CD4-positive, alpha-beta T cell treated with Interleukin-4 for 1 hour (primary cell): ENCODE measurements around the gene RNF13.
"Not testable (repeated sequence)": the region's sequence is repeated elsewhere in the genome, so short reads cannot be mapped to it uniquely, and the experiment has no call there.

Source experiments
- DNase-seq, 2 donors: peaks; one replicate each; pipeline ENCODE4 v3.0.0-alpha.2; 2020 to 2022

The RNF13 gene

GRCh38 chr3:149801639-149802038 lies 11.4 kb upstream of the RNF13 start:
- no peak for DNase-seq

GRCh38 chr3:149806171-149806778 lies 6.7 kb upstream of the RNF13 start:
- no peak for DNase-seq

GRCh38 chr3:149808209-149808829 lies 4.7 kb upstream of the RNF13 start:
- peak; percentile 60 to 64 for DNase-seq

- DNase-seq, result no peak
Measured at GRCh38 chr3:149809699-149810098, 3.3 kb upstream of the RNF13 start.

GRCh38 chr3:149810846-149811245 lies 2.2 kb upstream of the RNF13 start:
- DNase-seq, result no peak

GRCh38 chr3:149812165-149812605 lies 830 bp upstream of the RNF13 start:
- no peak for DNase-seq

GRCh38 chr3:149813367-149814281 lies 609 bp downstream of the RNF13 start:
- DNase-seq, result peak; percentile 30 to 45

- no peak for DNase-seq
Measured at GRCh38 chr3:149815321-149815720, 2.3 kb downstream of the RNF13 start.

- no peak for DNase-seq
Measured at GRCh38 chr3:149815728-149816127, 2.7 kb downstream of the RNF13 start.

- DNase-seq, result no peak
Measured at GRCh38 chr3:149816311-149816710, 3.3 kb downstream of the RNF13 start.

GRCh38 chr3:149816986-149817385 lies 4.0 kb downstream of the RNF13 start:
- peak in 1 of 2 donors; percentile 21 for DNase-seq

GRCh38 chr3:149819432-149819831 lies 6.4 kb downstream of the RNF13 start:
- DNase-seq, result no peak

- DNase-seq, result no peak
Measured at GRCh38 chr3:149820183-149820582, 7.2 kb downstream of the RNF13 start.

GRCh38 chr3:149826636-149827035 lies 13.6 kb downstream of the RNF13 start:
- DNase-seq, result no peak

- DNase-seq, result no peak
Measured at GRCh38 chr3:149828390-149828789, 15.4 kb downstream of the RNF13 start.

GRCh38 chr3:149829631-149830030 lies 16.6 kb downstream of the RNF13 start:
- DNase-seq, result not testable (repeated sequence)

GRCh38 chr3:149830902-149831301 lies 17.9 kb downstream of the RNF13 start:
- DNase-seq, result no peak

GRCh38 chr3:149831321-149831720 lies 18.3 kb downstream of the RNF13 start:
- no peak for DNase-seq

GRCh38 chr3:149832086-149832485 lies 19.1 kb downstream of the RNF13 start:
- no peak for DNase-seq

GRCh38 chr3:149833241-149833640 lies 20.2 kb downstream of the RNF13 start:
- no peak for DNase-seq

- DNase-seq, result not testable (repeated sequence)
Measured at GRCh38 chr3:149838491-149838890, 25.5 kb downstream of the RNF13 start.

GRCh38 chr3:149839469-149839868 lies 26.5 kb downstream of the RNF13 start:
- not testable (repeated sequence) for DNase-seq

- DNase-seq, result no peak
Measured at GRCh38 chr3:149839896-149840295, 26.9 kb downstream of the RNF13 start.

- no peak for DNase-seq
Measured at GRCh38 chr3:149843502-149843901, 30.5 kb downstream of the RNF13 start.
